Suprapubic skin (tissue), 4 donors: ENCODE results near the gene HAS3.
"Not testable (repeated sequence)": the region's sequence is repeated elsewhere in the genome, so short reads cannot be mapped to it uniquely, and the experiment has no call there.

Experiments used
- POLR2A ChIP-seq, 2 donors: fragments of 450-650 bp; IDR thresholded peaks; one replicate each; pipeline ENCODE4 v1.6.1; 2017; ENCODE audit warnings: antibody characterized with exemption in 2 of 2, mild to moderate bottlenecking in 2 of 2, moderate library complexity in 2 of 2
- POLR2AphosphoS5 ChIP-seq, 3 donors: sonication (generic); formaldehyde crosslinking; IDR thresholded peaks; one replicate each; pipeline ENCODE4 v1.6.1; 2017; ENCODE audit warnings: antibody characterized with exemption in 3 of 3
- TF ChIP-seq, protein P1 (sequence below), 2 donors: fragments of 200-600 bp in 1 of 2; fragments of 450-650 bp in 1 of 2; sonication (generic) in 1 of 2; IDR thresholded peaks; one replicate each; pipeline ENCODE4 v1.5.1; 2016 to 2019; ENCODE audit warnings: antibody characterized with exemption in 2 of 2, mild to moderate bottlenecking in 1 of 2, moderate library complexity in 1 of 2

DNA sequence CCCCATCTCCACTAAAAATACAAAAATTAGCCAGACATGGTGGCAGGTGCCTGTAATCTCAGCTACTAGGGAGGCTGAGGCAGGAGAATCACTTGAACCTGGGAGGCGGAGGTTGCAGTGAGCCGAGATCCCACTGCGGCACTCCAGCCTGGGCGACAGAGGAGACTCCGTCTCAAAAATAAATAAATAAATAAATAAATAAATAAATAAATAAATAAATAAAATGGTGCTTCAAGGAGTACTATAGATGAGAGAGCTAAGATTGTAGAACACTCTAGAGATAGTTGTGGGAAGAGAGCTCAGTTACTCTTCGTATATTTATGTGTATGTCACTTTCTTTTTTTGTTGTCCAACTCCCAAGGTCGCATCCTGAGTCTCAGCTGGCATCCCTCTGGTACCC, 34.0 kb downstream of the HAS3 start:
- TF ChIP-seq, protein P1, sequence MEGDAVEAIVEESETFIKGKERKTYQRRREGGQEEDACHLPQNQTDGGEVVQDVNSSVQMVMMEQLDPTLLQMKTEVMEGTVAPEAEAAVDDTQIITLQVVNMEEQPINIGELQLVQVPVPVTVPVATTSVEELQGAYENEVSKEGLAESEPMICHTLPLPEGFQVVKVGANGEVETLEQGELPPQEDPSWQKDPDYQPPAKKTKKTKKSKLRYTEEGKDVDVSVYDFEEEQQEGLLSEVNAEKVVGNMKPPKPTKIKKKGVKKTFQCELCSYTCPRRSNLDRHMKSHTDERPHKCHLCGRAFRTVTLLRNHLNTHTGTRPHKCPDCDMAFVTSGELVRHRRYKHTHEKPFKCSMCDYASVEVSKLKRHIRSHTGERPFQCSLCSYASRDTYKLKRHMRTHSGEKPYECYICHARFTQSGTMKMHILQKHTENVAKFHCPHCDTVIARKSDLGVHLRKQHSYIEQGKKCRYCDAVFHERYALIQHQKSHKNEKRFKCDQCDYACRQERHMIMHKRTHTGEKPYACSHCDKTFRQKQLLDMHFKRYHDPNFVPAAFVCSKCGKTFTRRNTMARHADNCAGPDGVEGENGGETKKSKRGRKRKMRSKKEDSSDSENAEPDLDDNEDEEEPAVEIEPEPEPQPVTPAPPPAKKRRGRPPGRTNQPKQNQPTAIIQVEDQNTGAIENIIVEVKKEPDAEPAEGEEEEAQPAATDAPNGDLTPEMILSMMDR (IDR thresholded peaks at IDR 0.05): not testable (repeated sequence)
- not testable (repeated sequence) for TF ChIP-seq POLR2A, POLR2AphosphoS5 (IDR thresholded peaks at IDR 0.05)
